ENCODE data around the gene SRPRA.
"Not testable (repeated sequence)": the region's sequence is repeated elsewhere in the genome, so short reads cannot be mapped to it uniquely, and the experiment has no call there.

The SRPRA gene, protein sequence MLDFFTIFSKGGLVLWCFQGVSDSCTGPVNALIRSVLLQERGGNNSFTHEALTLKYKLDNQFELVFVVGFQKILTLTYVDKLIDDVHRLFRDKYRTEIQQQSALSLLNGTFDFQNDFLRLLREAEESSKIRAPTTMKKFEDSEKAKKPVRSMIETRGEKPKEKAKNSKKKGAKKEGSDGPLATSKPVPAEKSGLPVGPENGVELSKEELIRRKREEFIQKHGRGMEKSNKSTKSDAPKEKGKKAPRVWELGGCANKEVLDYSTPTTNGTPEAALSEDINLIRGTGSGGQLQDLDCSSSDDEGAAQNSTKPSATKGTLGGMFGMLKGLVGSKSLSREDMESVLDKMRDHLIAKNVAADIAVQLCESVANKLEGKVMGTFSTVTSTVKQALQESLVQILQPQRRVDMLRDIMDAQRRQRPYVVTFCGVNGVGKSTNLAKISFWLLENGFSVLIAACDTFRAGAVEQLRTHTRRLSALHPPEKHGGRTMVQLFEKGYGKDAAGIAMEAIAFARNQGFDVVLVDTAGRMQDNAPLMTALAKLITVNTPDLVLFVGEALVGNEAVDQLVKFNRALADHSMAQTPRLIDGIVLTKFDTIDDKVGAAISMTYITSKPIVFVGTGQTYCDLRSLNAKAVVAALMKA

DNA sequence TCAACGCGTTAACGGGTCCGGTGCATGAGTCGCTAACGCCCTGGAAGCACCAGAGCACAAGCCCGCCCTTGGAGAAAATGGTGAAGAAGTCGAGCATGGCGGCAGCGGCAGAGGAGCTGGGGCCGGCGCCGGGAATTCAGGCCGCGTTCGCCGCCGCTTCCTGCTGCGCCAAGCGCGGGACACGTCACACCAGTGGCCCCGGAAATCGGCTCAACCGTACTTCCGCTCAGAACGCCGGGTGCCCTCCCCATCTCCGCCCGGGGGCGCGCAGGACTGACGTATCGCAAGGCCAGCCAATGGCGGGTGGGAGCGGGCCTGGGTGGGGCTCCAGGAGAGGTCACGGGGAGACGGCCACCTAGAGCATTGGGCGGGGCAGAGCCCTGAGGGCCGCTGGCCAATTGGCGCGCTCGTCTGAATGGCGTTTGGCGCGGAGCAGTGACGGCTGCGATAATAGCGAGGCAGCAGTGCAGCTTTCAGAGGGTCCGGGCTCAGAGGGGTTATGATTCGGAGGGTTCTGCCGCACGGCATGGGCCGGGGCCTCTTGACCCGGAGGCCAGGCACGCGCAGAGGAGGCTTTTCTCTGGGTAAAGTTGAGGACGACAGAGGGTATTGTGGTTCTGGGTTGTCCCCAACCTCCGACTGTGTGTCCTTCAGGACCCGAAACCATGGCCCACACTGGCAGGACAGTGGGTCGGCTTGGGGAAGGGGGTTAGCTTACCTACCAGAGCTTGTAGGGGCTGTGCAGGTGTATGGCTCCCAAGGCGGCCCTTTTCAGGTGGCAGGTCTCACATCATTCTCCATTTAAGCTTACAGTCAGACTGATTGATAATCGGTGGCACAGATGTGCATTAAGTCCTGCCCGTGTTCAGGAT is at the start of gene SRPRA, which contains the start of gene FOXRED1:
TSS of gene SRPRA (minus strand) at position 188 of the 872 bp plus-strand sequence. CDS start at position 97, 91 bp downstream.
TSS of gene FOXRED1 (plus strand) at position 447 of the 872 bp plus-strand sequence. CDS start at position 500, 53 bp downstream.
- peak; percentile 100 for DNase-seq

DNA sequence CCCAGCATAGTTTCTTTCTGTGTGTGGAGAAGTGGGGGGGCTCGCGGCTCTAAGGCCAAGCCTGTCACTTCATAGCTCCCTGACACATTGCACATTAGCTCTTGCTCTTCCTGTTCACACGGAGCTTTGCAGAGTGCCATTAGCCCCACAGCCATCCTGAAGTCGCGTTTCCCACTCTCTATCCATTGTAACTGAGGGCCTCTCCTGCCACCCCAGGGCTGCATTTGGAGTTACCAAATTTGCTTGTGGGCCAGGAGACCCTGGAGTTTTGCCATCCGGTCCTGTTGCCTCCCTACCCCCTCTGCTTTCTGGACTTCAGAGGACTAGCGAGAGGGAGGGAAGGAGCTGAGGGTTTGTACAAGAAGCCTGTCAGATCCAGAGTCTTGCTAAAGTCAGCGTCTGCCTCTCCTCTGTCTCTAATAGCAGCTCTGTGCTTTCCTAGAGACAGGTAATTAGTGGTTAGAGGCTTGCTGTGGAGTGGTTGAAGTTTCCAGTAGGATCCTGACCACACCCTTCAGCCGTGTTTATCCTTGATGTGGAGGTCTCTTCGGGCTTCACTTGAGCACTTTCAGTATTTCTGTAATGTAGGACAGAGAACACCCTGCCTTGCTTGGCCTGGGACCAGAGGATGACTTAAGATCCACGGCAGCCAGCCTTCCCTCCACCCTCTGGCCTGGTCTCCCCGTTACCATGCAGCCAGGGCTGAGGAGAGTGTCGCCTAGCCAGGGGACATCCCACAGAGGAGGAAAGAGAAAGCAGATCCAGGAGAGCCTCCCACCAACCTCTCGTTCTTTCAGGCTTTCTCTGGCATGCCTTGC is 49.3 kb upstream of the SRPRA start:
- peak; percentile 42 for DNase-seq

DNA sequence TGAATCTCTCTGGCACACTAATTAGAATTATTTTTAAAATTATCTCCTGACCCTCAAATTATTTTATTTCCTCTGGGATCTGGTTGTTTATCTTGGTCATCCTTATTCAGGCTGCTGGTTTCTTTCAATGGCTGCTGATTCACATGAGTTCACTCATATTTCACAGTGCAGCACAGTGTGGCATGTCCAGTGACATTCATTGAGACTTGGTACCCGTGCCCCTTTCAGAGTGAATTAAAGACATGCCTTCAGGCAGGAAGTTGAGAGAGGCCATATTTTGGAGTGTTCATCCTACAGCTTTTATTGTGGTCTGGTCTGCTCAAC is 48.7 kb upstream of the SRPRA start:
- no peak for DNase-seq

DNA sequence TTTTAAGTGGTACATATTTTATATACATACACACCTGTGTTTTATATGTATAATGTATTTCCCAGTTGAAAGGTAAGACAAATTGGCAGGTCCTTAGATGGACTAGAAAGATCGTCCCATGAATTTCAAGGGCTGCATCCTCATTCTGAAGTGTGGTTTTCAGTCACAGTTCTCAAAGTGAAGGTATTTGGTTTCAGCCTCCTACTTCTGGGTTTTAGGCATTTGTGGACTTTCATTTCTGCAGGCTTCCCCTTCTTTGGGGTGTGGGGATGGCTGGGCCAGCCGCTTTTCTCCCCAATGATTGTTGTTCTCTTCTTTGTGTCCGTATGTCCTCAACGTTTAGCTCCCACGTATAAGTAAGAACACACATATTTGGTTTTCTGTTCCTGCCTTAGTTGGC is 45.1 kb upstream of the SRPRA start:
- no peak for DNase-seq

DNA sequence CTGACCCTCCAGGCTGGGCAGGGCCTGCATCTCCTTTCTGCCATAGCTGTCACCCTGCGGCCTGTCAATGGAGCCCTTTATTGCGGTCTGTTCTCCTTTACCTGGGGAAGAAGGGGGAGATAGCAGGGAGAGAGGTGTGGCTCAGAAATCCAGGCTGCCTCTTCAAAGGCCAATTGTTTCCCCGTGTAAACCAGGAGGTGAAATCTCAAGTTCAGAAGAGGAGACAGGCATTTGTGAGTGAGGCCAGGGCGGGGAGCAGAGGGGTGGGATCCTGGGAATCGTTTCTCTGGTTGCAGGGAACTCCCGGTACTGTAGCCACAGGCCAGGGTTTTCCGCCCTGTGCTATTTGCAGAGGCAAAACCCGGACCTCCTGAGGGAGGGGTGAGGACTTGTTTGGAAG is 44.3 kb upstream of the SRPRA start:
- no peak for DNase-seq

GRCh38 chr11:126311401-126312291 is 43.0 kb upstream of the SRPRA start:
- DNase-seq, result no peak

DNA sequence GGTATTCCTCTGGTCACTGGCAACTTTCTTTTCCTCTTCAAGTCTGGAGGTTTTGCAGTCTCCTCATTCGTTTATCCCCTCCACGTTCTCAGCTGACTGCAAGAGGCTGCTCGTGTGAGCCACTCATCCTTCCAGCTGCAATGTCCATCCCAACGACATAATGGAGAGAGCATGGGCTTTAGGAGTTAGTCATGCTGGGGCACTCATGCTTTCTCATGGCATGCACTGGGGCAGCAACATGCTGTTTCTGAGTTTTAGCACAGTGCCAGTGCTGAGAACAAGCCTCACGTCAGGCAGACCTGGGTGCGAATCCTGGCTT is 42.3 kb upstream of the SRPRA start:
- no peak for DNase-seq

DNA sequence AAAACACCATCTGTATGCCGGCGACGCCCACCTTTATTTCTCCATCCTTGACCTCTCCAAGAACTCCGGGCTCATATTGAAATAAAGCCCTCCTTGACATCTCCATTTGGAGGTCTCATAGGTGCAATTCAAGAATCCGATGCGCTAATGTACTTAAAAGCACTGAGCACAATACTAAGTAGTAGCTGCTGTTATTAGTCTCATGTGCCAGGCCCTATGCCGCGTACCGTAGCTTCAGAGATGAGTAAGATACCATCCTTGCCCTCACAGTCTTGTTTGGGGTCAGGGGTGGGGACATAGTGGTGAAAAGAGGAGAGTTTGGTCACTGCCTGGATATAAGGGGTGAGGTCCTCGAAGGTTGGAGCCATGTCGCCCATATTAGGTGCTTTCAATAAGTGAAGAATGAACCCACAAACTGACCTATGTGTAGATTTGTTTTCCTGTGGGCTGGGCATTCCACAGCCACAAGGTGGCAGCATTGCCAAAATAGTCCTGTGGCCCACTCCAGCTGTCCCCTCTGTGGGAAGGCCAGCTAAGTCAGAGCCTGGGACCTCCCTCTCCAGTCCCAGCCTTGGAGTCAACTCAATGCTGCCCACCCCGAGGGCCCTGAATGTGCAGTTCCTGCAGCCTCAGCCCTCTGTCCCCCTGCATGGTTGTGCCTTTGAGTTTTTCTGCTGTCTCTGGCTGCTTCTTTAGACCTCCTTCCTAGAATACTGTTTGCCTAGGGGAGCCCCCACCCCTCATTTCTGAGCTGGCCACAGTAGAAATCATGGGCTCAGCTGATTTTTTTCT is 41.7 kb upstream of the SRPRA start:
- peak; percentile 70 for DNase-seq

DNA sequence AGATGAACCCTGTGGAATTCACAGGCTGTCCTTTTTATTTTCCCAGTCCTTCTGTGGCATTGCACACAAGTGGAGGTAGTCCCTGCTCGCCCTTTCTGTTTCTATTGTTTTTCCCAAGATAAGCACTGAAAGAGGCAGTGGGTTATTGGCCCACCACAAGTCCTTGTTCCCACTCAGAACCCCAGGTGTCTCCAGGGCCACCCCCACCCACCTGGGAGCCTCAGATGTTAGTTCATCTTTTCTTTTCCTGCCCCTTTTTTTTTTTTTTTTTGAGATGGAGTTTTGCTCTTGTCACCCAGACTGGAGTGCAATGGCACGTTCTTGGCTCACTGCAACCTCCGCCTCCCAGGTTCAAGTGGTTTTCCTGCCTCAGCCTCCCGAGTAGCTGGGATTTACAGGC is 40.1 kb upstream of the SRPRA start:
- DNase-seq, result not testable (repeated sequence)

DNA sequence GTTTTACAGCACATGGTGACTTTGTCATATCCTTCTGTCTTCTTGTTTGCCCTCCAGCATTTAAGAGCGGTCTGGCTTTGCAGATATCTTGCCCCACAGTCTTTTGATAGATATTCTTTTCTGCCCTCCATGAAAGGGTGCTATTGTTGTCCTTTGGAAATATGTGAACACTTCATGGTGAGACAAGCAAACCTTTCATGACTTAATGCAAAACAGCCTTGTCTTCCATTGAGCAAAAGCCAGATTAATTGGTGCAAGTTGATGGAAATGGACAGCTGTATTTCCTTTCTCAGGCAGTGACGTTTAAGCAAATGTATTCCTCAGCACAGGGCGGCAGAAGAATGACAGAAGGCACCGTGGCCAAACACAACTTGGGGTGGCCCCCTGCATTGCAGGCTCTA is 39.6 kb upstream of the SRPRA start:
- DNase-seq, result no peak

- no peak for DNase-seq
Observed at GRCh38 chr11:126307706-126308105, 39.0 kb upstream of the SRPRA start.

- no peak for DNase-seq
Observed at GRCh38 chr11:126305699-126306098, 37.0 kb upstream of the SRPRA start.

DNA sequence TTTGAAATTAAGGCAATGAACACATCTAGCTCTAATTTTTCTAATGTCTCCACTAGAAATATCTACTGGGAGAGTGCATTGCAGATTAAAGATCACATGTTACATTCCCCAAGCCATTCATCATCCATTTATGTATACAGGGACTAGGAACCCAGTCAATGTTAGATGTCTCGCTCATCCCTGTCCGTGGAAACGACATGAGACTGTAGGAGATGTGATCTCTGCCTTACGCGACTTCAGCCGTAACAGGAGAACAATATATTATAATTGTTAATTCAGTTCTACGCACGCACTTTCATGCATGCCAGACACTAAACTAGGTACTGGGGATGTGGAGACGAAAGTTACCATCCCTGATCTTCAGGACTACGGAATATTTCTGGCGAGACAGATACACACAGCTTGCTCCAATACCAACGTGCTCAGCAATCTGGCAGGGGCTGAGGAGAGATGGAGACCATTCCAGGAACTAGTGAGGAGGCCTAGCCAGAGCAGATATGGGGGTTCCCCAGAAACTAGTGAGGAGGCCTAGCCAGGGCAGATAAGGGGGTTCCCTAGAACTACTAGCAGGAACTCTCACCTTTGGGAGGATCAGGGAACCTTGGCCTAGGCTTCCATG is 35.9 kb upstream of the SRPRA start:
- no peak for DNase-seq

- DNase-seq, result peak; percentile 91
Observed at GRCh38 chr11:126303623-126304456, 35.1 kb upstream of the SRPRA start, which contains the start of gene DCPS. TSS of gene DCPS (plus strand) at chr11:126304060. CDS start at chr11:126304081, 21 bp downstream.

- no peak for DNase-seq
Observed at GRCh38 chr11:126297004-126297403, 28.3 kb upstream of the SRPRA start.

- no peak for DNase-seq
Observed at GRCh38 chr11:126293726-126294125, 25.0 kb upstream of the SRPRA start.

DNA sequence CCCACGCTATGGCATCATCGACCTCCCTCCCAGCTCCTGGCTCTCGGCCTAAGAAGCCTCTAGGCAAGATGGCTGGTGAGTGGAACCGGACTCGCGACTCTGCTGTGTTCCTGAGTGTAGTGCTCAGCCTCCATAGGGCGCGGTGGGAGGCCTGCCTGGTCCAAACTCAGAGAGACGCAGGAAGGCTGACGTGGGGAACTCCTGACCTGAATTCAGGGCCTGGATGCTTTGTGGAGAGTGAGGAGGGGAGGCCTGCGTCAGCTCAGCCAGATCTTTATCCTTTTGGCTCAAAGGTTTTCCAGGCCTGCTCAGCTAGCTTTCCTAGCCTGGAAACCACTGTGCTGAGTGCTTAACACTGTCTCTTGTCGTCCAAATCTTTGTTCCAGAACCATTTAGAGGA is 22.2 kb upstream of the SRPRA start:
- no peak for DNase-seq

DNA sequence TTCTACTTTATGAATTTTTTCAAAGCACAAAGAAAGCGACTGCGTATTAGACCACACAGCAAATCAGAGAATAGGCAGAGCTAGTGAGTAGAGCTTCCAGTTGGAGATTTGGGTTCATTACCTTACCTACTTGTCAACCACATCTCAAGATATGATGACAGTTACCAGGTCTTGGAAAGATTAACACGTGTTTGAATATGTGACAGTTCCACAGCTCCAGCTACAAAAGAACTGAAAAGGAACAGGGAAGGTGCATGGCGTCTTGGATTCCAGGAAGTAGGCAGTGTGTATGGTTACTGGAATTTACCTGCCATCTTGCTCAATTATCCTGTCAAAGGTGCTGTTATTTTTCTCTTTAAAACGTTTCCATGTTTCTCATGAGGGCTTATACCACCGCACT is 19.5 kb upstream of the SRPRA start:
- DNase-seq, result no peak

GRCh38 chr11:126284829-126285228 is 16.1 kb upstream of the SRPRA start:
- DNase-seq, result peak; percentile 94

Data from stimulated activated CD4-positive, alpha-beta T cell treated with anti-CD3 and anti-CD28 coated beads, Interleukin-15, amount 100 ng/mL, for 24 hours (primary cell).